Lower lobe of right lung (tissue), 2 donors: Measurements from ENCODE around the gene C1orf21. TPM values are rescaled to one million over a fixed set of nuclear protein-coding genes. Genes with fewer than 3 reads are reported as not detected.

ENCODE experiments used
- ATAC-seq, 2 donors: fragments of 200-7000 bp; cut with Tn5 transposase; one replicate each; pipeline ENCODE4 v1.9.1; 2020 to 2022; ENCODE audit warnings: mild to moderate bottlenecking in 2 of 2, moderate library complexity in 2 of 2
- DNase-seq: peaks from one replicate; pipeline ENCODE4 v3.0.0-alpha.2; 2020
- H3K27ac ChIP-seq: fragments of 200-600 bp; one replicate; pipeline ENCODE4 v1.8.0; 2022
- H3K27me3 ChIP-seq: fragments of 200-600 bp; one replicate; pipeline ENCODE4 v1.8.0; 2022; ENCODE audit warnings: low read depth
- H3K36me3 ChIP-seq: fragments of 200-600 bp; one replicate; pipeline ENCODE4 v1.8.0; 2022; ENCODE audit warnings: mild to moderate bottlenecking
- H3K4me1 ChIP-seq: fragments of 200-600 bp; one replicate; pipeline ENCODE4 v1.8.0; 2022
- H3K4me3 ChIP-seq: fragments of 200-600 bp; one replicate; pipeline ENCODE4 v1.8.0; 2022; ENCODE audit warnings: mild to moderate bottlenecking
- H3K9me3 ChIP-seq: fragments of 200-600 bp; one replicate; pipeline ENCODE4 v1.8.0; 2022
- intact Hi-C: fragments of 100-400 bp; cut with DNase I; formaldehyde crosslinking; loops from one replicate; pipeline ENCODE4 v1.11.0; 2022
- total RNA-seq: library from RNA; stranded (reverse); fragmentation: NEBNext Ultra II Directional; extraction: Animal tissue kit (Norgen Biotek cat#: 25700); gene quantifications from one replicate; pipeline ENCODE4 v1.2.1, GENCODE V29; 2021
- TF ChIP-seq, protein P1 (sequence below): fragments of 200-600 bp; IDR thresholded peaks from one replicate; pipeline ENCODE4 v1.8.0; 2022; ENCODE audit warnings: antibody characterized with exemption, mild to moderate bottlenecking
- donor health status: DM: no; HTN: yes; CAD: no; lungs with severe emphysema.

The C1orf21 gene
- total RNA-seq, 1 donor from 2014 or later, result 70.8 TPM

DNA sequence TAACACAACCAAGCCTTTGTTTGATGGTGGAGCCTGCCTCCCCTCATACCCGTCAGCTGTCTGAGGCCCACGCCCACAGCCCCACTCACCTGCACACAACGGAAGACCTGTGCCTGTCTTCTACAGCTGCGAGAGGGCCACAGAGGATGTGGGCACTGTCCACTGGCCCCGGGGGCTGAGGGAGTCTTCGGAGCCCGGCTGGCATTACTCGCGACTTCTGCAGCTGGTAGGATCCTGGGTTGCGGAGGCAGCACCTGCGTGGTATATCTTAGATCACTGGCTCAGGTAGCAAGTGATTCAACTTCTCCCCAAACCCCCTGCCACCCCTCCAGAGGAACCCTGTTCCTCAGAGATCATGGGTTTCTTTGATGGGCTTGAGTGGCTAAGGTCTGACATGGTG, 257.9 kb downstream of the C1orf21 start:
- no peaks in the 10 kb centered on the region for H3K36me3 ChIP-seq
- H3K4me1 ChIP-seq, result no peaks in the 10 kb centered on the region
- DNase-seq (no peak), ATAC-seq (no peak)
- no peaks in the 10 kb centered on the region for H3K27me3 ChIP-seq
- intact Hi-C loops, result no loop called here
- TF ChIP-seq, protein P1, sequence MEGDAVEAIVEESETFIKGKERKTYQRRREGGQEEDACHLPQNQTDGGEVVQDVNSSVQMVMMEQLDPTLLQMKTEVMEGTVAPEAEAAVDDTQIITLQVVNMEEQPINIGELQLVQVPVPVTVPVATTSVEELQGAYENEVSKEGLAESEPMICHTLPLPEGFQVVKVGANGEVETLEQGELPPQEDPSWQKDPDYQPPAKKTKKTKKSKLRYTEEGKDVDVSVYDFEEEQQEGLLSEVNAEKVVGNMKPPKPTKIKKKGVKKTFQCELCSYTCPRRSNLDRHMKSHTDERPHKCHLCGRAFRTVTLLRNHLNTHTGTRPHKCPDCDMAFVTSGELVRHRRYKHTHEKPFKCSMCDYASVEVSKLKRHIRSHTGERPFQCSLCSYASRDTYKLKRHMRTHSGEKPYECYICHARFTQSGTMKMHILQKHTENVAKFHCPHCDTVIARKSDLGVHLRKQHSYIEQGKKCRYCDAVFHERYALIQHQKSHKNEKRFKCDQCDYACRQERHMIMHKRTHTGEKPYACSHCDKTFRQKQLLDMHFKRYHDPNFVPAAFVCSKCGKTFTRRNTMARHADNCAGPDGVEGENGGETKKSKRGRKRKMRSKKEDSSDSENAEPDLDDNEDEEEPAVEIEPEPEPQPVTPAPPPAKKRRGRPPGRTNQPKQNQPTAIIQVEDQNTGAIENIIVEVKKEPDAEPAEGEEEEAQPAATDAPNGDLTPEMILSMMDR, result no peak
- no peak overlapping the region for H3K4me3 ChIP-seq
- no peaks in the 10 kb centered on the region for H3K9me3 ChIP-seq
- H3K27ac ChIP-seq, result no peak overlapping the region

GRCh38 chr1:184646178-184646701, 259.4 kb downstream of the C1orf21 start:
- Histone ChIP-seq H3K27ac (no peak overlapping the region), H3K4me3 (no peak overlapping the region), H3K36me3 (no peaks in the 10 kb centered on the region), H3K4me1 (no peaks in the 10 kb centered on the region), H3K9me3 (no peaks in the 10 kb centered on the region), H3K27me3 (no peaks in the 10 kb centered on the region)
- TF ChIP-seq, protein P1, result no peak
- DNase-seq (no peak), ATAC-seq (no peak)
- intact Hi-C loops, result no loop called here

GRCh38 chr1:184646824-184647223, 260.0 kb downstream of the C1orf21 start:
- Histone ChIP-seq H3K36me3 (no peaks in the 10 kb centered on the region), H3K27ac (no peak overlapping the region), H3K4me1 (no peaks in the 10 kb centered on the region), H3K4me3 (no peak overlapping the region), H3K27me3 (no peaks in the 10 kb centered on the region), H3K9me3 (no peaks in the 10 kb centered on the region)
- intact Hi-C loops, result no loop called here
- no peak for DNase-seq
- no peak for ATAC-seq
- TF ChIP-seq, protein P1, result no peak

DNA sequence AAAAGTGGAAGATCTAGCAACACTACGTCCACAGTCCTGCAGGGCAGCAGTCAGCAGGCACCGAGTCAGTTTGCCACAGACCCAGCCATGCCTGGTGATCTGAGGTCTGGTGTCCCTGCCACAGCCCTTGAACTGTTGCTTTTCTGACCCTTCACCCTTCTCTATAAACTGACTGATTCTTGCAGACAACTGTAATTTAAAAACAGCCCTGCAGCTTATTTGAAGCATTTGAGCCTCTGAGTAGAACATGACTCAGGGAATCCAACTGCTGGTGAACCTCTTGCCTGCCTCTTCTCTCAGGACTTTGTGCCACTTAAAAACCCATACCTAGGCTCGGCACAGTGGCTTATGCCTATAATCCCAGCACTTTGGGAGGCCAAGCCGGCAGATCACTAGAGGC, 260.6 kb downstream of the C1orf21 start:
- intact Hi-C loops, result no loop called here
- H3K36me3 ChIP-seq, result no peaks in the 10 kb centered on the region
- TF ChIP-seq, protein P1, result no peak
- ATAC-seq, result no peak
- H3K4me3 ChIP-seq, result no peak overlapping the region
- no peaks in the 10 kb centered on the region for H3K4me1 ChIP-seq
- no peak overlapping the region for H3K27ac ChIP-seq
- H3K27me3 ChIP-seq, result no peaks in the 10 kb centered on the region
- DNase-seq, result no peak
- H3K9me3 ChIP-seq, result no peaks in the 10 kb centered on the region

- TF ChIP-seq, protein P1, result no peak
- H3K9me3 ChIP-seq, result no peaks in the 10 kb centered on the region
- no peak for ATAC-seq
- H3K4me1 ChIP-seq, result no peaks in the 10 kb centered on the region
- H3K36me3 ChIP-seq, result no peaks in the 10 kb centered on the region
- intact Hi-C loops, result no loop called here
- H3K4me3 ChIP-seq, result no peak overlapping the region
- H3K27ac ChIP-seq, result no peak overlapping the region
- no peaks in the 10 kb centered on the region for H3K27me3 ChIP-seq
- no peak for DNase-seq
Observed at GRCh38 chr1:184648160-184648855, 261.5 kb downstream of the C1orf21 start.
